Activated CD4-positive, alpha-beta T cell treated with anti-CD3 and anti-CD28 coated beads for 24 hours (primary cell): ENCODE data around the gene TEX11.
"Not testable (repeated sequence)": the region's sequence is repeated elsewhere in the genome, so short reads cannot be mapped to it uniquely, and the experiment has no call there.

ENCODE experiments used
- DNase-seq, 2 donors: peaks; one replicate each; pipeline ENCODE4 v3.0.0-alpha.2; 2020; ENCODE audit warnings: low read depth in 2 of 2

TEX11 gene

GRCh38 chrX:70587158-70587557 is 321.4 kb downstream of the TEX11 start:
- DNase-seq = not testable (repeated sequence)

DNA sequence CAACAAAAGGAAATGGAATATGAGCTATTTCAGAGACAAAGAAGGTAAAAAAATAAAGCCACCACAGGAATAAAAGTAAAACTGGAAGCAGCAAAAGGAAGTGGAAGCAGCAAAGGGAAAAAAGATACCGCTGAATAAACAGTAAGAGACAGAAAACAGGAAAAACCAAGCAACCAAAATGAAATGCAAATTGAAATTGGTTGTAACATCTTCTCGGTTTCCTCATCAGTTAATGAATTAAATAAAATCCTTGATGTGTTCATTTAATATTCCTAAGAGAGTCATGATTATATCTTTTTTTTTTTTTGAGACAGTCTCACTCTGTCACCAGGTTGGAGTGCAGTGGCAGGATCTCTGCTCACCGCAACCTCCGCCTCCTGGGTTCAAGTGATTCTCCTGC is 331.1 kb downstream of the TEX11 start:
- DNase-seq = no peak

- not testable (repeated sequence) for DNase-seq
Measured at GRCh38 chrX:70569922-70570576, 338.5 kb downstream of the TEX11 start.

- no peak for DNase-seq
Measured at GRCh38 chrX:70554948-70555347, 353.6 kb downstream of the TEX11 start.

GRCh38 chrX:70554523-70554922 is 354.0 kb downstream of the TEX11 start:
- no peak for DNase-seq

GRCh38 chrX:70554081-70554480 is 354.4 kb downstream of the TEX11 start:
- DNase-seq = no peak

DNA sequence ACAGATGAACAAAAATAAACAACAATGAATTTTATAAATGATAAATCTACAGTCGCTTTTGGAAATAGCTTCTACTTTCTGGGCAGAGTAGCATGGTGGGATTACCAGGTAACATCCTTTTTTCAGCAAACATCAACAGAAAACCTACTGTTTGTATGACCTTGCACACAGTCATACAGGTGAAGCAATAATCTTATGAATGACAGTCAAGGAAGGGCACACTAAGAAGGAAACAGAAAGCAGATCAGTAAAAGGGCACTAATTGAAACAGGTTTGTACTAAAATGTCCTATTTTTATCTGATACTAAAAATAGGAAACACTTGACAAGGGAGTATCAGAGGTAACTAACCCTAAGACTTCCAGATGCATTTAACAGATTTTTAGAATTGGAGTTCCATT is 355.0 kb downstream of the TEX11 start:
- DNase-seq = no peak

DNA sequence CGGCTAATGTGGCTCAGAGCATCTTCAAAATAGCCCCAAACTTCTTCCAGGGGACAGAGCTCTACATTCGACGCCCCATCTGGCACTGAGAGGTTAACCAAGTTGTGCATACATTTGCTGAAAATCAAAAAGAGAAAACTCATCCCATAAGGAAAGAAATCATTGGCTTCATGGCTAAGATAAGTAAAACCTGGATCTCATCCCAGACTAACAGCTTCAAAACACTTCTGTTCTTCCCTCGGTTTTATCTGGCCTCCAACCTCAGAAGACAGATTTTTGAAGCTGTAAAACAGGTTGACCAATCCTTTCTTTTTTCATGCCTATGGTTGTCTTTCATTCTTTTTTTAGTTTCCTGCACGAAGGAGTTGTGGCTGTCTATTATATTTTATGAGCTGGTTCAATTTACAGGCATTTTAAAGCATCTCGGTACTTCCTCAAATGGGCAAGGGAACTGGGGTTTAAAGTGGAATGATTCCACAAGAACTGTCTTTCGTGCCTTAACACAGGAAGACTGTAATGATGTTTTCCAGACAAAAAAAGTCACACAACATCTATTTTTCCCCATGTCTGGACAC is 356.3 kb downstream of the TEX11 start:
- no peak for DNase-seq

GRCh38 chrX:70549429-70549828 is 359.1 kb downstream of the TEX11 start:
- DNase-seq = no peak

GRCh38 chrX:70535198-70535597 is 373.3 kb downstream of the TEX11 start:
- DNase-seq = no peak

DNA sequence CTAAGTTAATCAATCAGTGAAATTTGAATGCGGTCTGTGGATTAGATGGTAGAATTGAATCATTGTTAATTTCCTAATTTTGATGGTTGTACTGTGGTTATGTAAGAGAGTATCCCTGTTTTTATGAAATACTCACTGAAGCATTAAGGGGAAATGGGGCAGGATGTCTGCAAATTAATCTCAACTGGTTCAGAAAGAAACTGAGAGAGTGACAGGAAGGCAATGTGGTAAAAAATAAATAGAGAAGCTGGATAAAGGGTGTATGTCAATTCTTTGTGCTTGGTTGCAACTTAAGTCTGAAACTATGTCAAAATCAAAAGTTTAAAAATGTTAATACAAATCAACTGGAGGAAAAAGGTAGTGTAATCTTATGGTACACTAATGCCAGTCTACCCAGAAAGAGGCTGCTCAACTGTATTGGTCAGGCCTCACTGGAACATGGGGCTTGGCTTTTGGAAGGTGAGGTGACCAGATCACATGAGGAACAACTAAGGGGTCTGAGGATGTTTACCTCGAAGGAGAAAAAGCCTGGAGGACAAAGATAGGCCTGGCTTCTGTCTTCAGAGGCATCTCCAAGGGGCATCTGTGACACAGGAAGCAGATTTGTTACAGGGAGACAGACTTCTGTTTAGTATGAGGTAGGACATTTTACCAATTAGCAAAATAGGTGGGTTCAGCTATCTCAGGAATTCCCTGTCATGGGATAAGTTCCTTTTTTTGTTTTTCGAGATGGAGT is 380.7 kb downstream of the TEX11 start:
- DNase-seq = no peak

GRCh38 chrX:70527053-70527452 is 381.5 kb downstream of the TEX11 start:
- no peak for DNase-seq

DNA sequence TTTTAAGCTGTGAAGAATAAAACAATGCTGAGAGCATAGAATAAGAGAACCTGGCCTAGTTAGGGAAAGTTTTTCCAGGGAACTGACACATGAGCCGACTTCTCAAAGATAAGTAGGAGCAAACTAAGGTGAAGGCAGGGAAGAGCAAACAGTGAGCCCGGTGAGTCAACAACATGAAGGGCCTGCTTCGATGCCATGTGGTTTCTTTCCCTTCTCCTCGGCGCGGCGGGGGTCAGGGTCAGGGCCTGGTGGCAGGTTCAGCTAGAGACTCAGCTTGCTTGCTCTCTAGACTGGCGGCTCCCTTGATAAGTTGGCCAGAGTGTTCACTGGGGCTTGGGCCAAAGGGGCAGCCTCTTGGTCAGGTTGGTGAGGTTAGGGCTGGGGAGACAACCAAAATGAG is 382.8 kb downstream of the TEX11 start:
- DNase-seq = no peak

GRCh38 chrX:70515692-70516091 is 392.8 kb downstream of the TEX11 start:
- not testable (repeated sequence) for DNase-seq

- DNase-seq = not testable (repeated sequence)
Measured at GRCh38 chrX:70515270-70515669, 393.2 kb downstream of the TEX11 start.

DNA sequence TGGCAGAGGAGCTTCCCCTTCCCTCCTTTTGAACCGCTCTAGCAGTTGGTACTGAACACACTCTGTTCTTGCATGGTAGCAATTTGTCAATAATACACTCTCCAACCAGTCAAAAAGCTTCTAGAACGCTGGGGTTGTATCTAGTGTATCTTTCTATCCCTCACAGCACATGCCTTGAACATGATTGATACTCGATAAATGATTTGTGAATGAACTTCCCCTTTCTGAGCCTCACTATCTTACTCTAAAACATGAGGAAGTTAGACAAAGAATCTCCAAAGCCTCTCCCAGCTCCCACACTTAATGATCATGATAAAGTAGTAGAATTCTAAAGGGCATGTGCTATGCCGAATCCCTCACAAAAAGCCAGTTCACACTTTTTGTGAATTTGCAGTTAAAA is 399.4 kb downstream of the TEX11 start:
- no peak for DNase-seq

GRCh38 chrX:70508296-70508911 is 400.1 kb downstream of the TEX11 start:
- no peak for DNase-seq

DNA sequence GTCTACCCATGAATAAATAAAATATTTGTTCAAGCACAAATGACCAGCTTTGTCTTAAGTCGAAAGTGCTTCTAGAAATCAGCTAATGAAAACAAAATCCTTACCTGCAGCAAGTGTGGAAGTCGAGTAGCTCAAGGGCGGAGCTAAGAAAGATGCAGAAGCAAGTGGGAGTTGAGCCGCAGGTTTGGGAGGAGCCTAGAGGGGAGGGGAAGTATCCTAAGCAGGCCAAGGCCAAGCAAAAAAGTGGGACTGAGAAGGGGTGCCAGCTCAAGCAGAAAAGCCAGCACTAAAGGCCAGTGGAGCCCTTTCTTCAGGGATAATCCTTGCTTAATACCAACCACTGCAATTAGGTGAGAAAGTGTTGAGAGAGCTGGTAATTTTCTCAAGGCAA is 403.1 kb downstream of the TEX11 start:
- no peak for DNase-seq

- peak in 1 of 2 donors; percentile 3 for DNase-seq
Measured at GRCh38 chrX:70504772-70505450, 403.6 kb downstream of the TEX11 start.

DNA sequence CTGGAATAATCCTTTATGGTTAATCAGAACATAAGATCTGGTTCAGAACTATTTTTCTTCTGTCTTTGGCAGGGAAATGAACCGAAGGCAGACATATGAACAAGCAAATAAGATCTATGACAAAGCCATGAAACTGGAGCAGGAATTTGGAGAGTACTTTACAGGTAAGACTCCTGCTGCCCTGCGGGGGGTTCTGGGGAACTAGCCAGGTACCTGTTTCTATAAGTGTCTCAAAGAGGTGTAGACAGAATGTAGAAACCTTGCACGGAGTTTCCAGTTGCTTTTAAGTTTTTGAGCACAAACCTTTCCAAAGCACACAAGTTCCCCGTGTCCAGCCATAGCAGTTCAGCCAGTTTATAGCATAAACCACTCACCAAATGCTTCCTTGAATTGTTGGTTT is 407.7 kb downstream of the TEX11 start:
- no peak for DNase-seq

GRCh38 chrX:70498129-70498528 is 410.4 kb downstream of the TEX11 start:
- DNase-seq = no peak

GRCh38 chrX:70497026-70497425 is 411.5 kb downstream of the TEX11 start:
- DNase-seq = no peak
